Measurements from ENCODE around the gene NTRK3. TPM values are rescaled to one million over a fixed set of nuclear protein-coding genes. Genes with fewer than 3 reads are reported as not detected.

Gene NTRK3
- total RNA-seq, 1 donor from 2014 or later: not detected

GRCh38 chr15:87981969-87982368 is 274.6 kb downstream of the NTRK3 start:
- Mint-ChIP-seq H3K27me3 (ENCODE audit: unreplicated experiment) (no peaks in the 10 kb centered on the region), H3K4me3 (ENCODE audit: unreplicated experiment) (no peak overlapping the region), H3K4me1 (ENCODE audit: unreplicated experiment) (no peaks in the 10 kb centered on the region), H3K9me3 (ENCODE audit: unreplicated experiment) (peaks cover 20% of the 10 kb centered on the region), H3K27ac (ENCODE audit: unreplicated experiment) (no peak overlapping the region), H3K36me3 (ENCODE audit: unreplicated experiment) (no peaks in the 10 kb centered on the region)
- TF ChIP-seq, protein P1, sequence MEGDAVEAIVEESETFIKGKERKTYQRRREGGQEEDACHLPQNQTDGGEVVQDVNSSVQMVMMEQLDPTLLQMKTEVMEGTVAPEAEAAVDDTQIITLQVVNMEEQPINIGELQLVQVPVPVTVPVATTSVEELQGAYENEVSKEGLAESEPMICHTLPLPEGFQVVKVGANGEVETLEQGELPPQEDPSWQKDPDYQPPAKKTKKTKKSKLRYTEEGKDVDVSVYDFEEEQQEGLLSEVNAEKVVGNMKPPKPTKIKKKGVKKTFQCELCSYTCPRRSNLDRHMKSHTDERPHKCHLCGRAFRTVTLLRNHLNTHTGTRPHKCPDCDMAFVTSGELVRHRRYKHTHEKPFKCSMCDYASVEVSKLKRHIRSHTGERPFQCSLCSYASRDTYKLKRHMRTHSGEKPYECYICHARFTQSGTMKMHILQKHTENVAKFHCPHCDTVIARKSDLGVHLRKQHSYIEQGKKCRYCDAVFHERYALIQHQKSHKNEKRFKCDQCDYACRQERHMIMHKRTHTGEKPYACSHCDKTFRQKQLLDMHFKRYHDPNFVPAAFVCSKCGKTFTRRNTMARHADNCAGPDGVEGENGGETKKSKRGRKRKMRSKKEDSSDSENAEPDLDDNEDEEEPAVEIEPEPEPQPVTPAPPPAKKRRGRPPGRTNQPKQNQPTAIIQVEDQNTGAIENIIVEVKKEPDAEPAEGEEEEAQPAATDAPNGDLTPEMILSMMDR (IDR thresholded peaks at IDR 0.05): no peak
- DNase-seq (ENCODE audit: extremely low spot score, unreplicated experiment): no peak

GRCh38 chr15:87977907-87978306 is 278.6 kb downstream of the NTRK3 start:
- H3K4me1 Mint-ChIP-seq (ENCODE audit: unreplicated experiment): no peaks in the 10 kb centered on the region
- H3K36me3 Mint-ChIP-seq (ENCODE audit: unreplicated experiment): no peaks in the 10 kb centered on the region
- no peak overlapping the region for H3K4me3 Mint-ChIP-seq (ENCODE audit: unreplicated experiment)
- H3K27ac Mint-ChIP-seq (ENCODE audit: unreplicated experiment): no peak overlapping the region
- peaks cover 45% of the 10 kb centered on the region for H3K9me3 Mint-ChIP-seq (ENCODE audit: unreplicated experiment)
- no peaks in the 10 kb centered on the region for H3K27me3 Mint-ChIP-seq (ENCODE audit: unreplicated experiment)
- DNase-seq (ENCODE audit: extremely low spot score, unreplicated experiment): no peak
- TF ChIP-seq, protein P1 (IDR thresholded peaks at IDR 0.05): no peak

DNA sequence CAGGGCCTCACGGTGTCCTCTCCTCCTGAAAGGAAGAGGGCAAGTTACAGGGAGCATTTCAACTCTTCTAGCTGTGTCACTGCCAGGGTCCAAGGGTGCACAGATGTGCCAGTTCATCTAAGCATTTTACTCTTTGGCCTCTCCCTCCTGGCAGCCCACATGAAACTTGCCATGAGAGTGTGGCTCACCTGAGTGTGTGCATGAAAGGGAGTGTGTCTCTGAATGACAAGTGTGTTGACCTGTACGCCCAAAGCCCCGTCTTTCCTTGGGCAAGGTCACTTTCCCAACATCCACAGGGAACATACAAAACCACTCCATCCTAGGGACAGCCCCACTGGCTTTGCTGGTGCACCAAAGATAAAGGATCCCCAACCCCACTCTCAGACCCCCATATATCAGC is 280.0 kb downstream of the NTRK3 start:
- Mint-ChIP-seq H3K27ac (ENCODE audit: unreplicated experiment) (no peak overlapping the region), H3K36me3 (ENCODE audit: unreplicated experiment) (no peaks in the 10 kb centered on the region), H3K27me3 (ENCODE audit: unreplicated experiment) (no peaks in the 10 kb centered on the region), H3K4me1 (ENCODE audit: unreplicated experiment) (no peaks in the 10 kb centered on the region), H3K9me3 (ENCODE audit: unreplicated experiment) (peaks cover 48% of the 10 kb centered on the region), H3K4me3 (ENCODE audit: unreplicated experiment) (no peak overlapping the region)
- TF ChIP-seq, protein P1 (IDR thresholded peaks at IDR 0.05): no peak
- no peak for DNase-seq (ENCODE audit: extremely low spot score, unreplicated experiment)

DNA sequence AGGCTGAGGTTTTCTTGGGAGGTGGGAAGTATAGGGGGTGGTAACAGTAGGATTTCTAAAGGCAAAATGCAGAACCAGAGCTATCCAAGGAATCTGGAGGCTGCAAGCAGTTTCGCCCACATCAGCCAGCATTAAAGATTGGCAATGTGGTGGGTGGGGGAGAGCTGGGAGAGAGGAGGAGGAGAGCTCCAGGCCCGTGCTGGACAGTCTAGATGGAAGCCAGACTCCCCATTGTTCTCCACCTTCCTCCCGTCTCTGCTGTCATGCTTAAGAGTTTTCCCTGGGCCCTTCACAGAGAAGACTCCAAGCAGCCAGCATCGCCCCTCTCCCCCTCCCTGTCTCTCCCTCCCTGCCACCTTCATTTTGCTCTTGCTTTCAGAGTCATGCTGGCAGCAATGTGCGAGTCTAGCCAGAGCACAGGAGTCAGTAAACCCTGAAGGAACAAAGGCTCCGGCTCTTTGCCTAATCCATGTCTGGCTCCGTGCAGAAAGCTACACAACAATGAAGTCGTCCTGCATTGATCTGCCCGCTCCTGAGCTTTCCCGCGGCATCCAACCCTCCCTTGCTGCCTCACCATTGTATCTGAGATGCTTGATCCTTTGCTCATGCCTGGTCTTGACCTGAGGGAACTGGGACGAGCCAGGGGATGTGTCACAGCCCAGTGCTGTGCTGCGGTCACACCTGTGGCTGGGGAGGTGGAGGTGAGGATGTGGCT is 282.9 kb downstream of the NTRK3 start:
- no peak overlapping the region for H3K4me3 Mint-ChIP-seq (ENCODE audit: unreplicated experiment)
- no peaks in the 10 kb centered on the region for H3K27me3 Mint-ChIP-seq (ENCODE audit: unreplicated experiment)
- TF ChIP-seq, protein P1 (IDR thresholded peaks at IDR 0.05): no peak
- no peaks in the 10 kb centered on the region for H3K4me1 Mint-ChIP-seq (ENCODE audit: unreplicated experiment)
- no peak for DNase-seq (ENCODE audit: extremely low spot score, unreplicated experiment)
- H3K36me3 Mint-ChIP-seq (ENCODE audit: unreplicated experiment): no peaks in the 10 kb centered on the region
- no peak overlapping the region for H3K27ac Mint-ChIP-seq (ENCODE audit: unreplicated experiment)
- H3K9me3 Mint-ChIP-seq (ENCODE audit: unreplicated experiment): peaks cover 44% of the 10 kb centered on the region

- Mint-ChIP-seq H3K27me3 (ENCODE audit: unreplicated experiment) (no peaks in the 10 kb centered on the region), H3K27ac (ENCODE audit: unreplicated experiment) (no peak overlapping the region), H3K36me3 (ENCODE audit: unreplicated experiment) (no peaks in the 10 kb centered on the region), H3K4me1 (ENCODE audit: unreplicated experiment) (no peaks in the 10 kb centered on the region), H3K4me3 (ENCODE audit: unreplicated experiment) (no peak overlapping the region), H3K9me3 (ENCODE audit: unreplicated experiment) (peaks cover 28% of the 10 kb centered on the region)
- TF ChIP-seq, protein P1 (IDR thresholded peaks at IDR 0.05): no peak
- no peak for DNase-seq (ENCODE audit: extremely low spot score, unreplicated experiment)
These were observed 285.5 kb downstream of the NTRK3 start for GRCh38 chr15:87971076-87971475.

Measured in osteocyte (in vitro differentiated cells).